WTC11 (cell line): ENCODE measurements around the gene ATF1.

Experiments used
- ATF2 ChIP-seq: sonication (generic); formaldehyde crosslinking; IDR thresholded peaks from 2 replicates; pipeline ENCODE4 v1.8.1; 2022; ENCODE audit warnings: low read depth, missing genetic modification reagents, borderline replicate concordance
- ATF3 ChIP-seq: sonication (generic); formaldehyde crosslinking; conservative IDR thresholded peaks from 2 replicates; pipeline ENCODE4 v1.8.1; 2022; ENCODE audit warnings: mild to moderate bottlenecking, missing genetic modification reagents
- CTCF ChIP-seq: fragments of 200-600 bp; IDR thresholded peaks from 2 replicates; pipeline ENCODE4 v1.8.0; 2022; ENCODE audit warnings: antibody characterized with exemption
- ETV6 ChIP-seq: sonication (generic); formaldehyde crosslinking; IDR thresholded peaks from 2 replicates; pipeline ENCODE4 v1.8.1; 2022; ENCODE audit warnings: mild to moderate bottlenecking, missing genetic modification reagents
- FOXK1 ChIP-seq: sonication (generic); formaldehyde crosslinking; IDR thresholded peaks from 2 replicates; pipeline ENCODE4 v1.8.0; 2022; ENCODE audit warnings: mild to moderate bottlenecking, moderate library complexity, missing genetic modification reagents
- JUN ChIP-seq: sonication (generic); formaldehyde crosslinking; IDR thresholded peaks from 2 replicates; pipeline ENCODE4 v1.8.0; 2023; ENCODE audit warnings: mild to moderate bottlenecking, missing genetic modification reagents
- KAT7 ChIP-seq: sonication (generic); formaldehyde crosslinking; IDR thresholded peaks from 2 replicates; pipeline ENCODE4 v1.8.1; 2023; ENCODE audit warnings: missing genetic modification reagents, mild to moderate bottlenecking, borderline replicate concordance
- MAX ChIP-seq: sonication (generic); formaldehyde crosslinking; IDR thresholded peaks from 2 replicates; pipeline ENCODE4 v1.8.0; 2022; ENCODE audit warnings: mild to moderate bottlenecking, missing genetic modification reagents
- NFYB ChIP-seq: sonication (generic); formaldehyde crosslinking; conservative IDR thresholded peaks from 2 replicates; pipeline ENCODE4 v1.8.0; 2022; ENCODE audit warnings: low read depth, missing genetic modification reagents
- NR3C1 ChIP-seq: sonication (generic); formaldehyde crosslinking; conservative IDR thresholded peaks from 2 replicates; pipeline ENCODE4 v1.8.1; 2023; ENCODE audit warnings: low read depth, mild to moderate bottlenecking, missing genetic modification reagents
- ZNF232 ChIP-seq: sonication (generic); formaldehyde crosslinking; IDR thresholded peaks from 2 replicates; pipeline ENCODE4 v1.8.0; 2022; ENCODE audit warnings: mild to moderate bottlenecking, missing genetic modification reagents
- ZNF425 ChIP-seq: fragments of 250-450 bp; sonication (Bioruptor Pico); conservative IDR thresholded peaks from 2 replicates; pipeline ENCODE4 v1.9.0; 2021; ENCODE audit warnings: mild to moderate bottlenecking

GRCh38 chr12:50780013-50780412 is 16.1 kb downstream of the ATF1 start:
- TF ChIP-seq CTCF: no peak
- no peak for TF ChIP-seq ATF2
- TF ChIP-seq NFYB (CRISPR knock-in tag): no peak
- no peak for TF ChIP-seq ATF3 (CRISPR knock-in tag)
- no peak for TF ChIP-seq NR3C1 (CRISPR knock-in tag)
- no peak for TF ChIP-seq FOXK1
- no peak for TF ChIP-seq JUN (CRISPR knock-in tag)
- no peak for TF ChIP-seq KAT7
- no peak for TF ChIP-seq ETV6
- no peak for TF ChIP-seq MAX (CRISPR knock-in tag)
- TF ChIP-seq ZNF425 (CRISPR knock-in tag): no peak
- TF ChIP-seq ZNF232 (CRISPR knock-in tag): no peak
